ENCODE data around the gene INKA2. TPM values are rescaled to one million over a fixed set of nuclear protein-coding genes. Genes with fewer than 3 reads are reported as not detected.

The INKA2 gene
- total RNA-seq, 1 donor from 2014 or later: 5.5 TPM

- no peak for TF ChIP-seq CTCF (IDR thresholded peaks at IDR 0.05)
- H3K4me3 Mint-ChIP-seq (ENCODE audit: unreplicated experiment): no peak overlapping the region
- H3K27me3 Mint-ChIP-seq (ENCODE audit: unreplicated experiment): no peaks in the 10 kb centered on the region
- H3K9me3 Mint-ChIP-seq (ENCODE audit: unreplicated experiment): no peaks in the 10 kb centered on the region
- no peak overlapping the region for H3K27ac Mint-ChIP-seq (ENCODE audit: unreplicated experiment)
- no peaks in the 10 kb centered on the region for H3K36me3 Mint-ChIP-seq (ENCODE audit: unreplicated experiment)
- H3K4me1 Mint-ChIP-seq (ENCODE audit: unreplicated experiment): peaks cover 16% of the 10 kb centered on the region
- DNase-seq (ENCODE audit: extremely low spot score, unreplicated experiment): no peak
Measured at GRCh38 chr1:111751906-111752575, 12.8 kb upstream of the INKA2 start.

GRCh38 chr1:111750856-111751255, 11.7 kb upstream of the INKA2 start:
- TF ChIP-seq CTCF (IDR thresholded peaks at IDR 0.05): no peak
- H3K27ac Mint-ChIP-seq (ENCODE audit: unreplicated experiment): no peak overlapping the region
- H3K9me3 Mint-ChIP-seq (ENCODE audit: unreplicated experiment): no peaks in the 10 kb centered on the region
- no peak for DNase-seq (ENCODE audit: extremely low spot score, unreplicated experiment)
- H3K4me3 Mint-ChIP-seq (ENCODE audit: unreplicated experiment): no peak overlapping the region
- peaks cover 9% of the 10 kb centered on the region for H3K4me1 Mint-ChIP-seq (ENCODE audit: unreplicated experiment)
- no peaks in the 10 kb centered on the region for H3K27me3 Mint-ChIP-seq (ENCODE audit: unreplicated experiment)
- no peaks in the 10 kb centered on the region for H3K36me3 Mint-ChIP-seq (ENCODE audit: unreplicated experiment)

- Mint-ChIP-seq H3K27ac (ENCODE audit: unreplicated experiment) (no peak overlapping the region), H3K36me3 (ENCODE audit: unreplicated experiment) (no peaks in the 10 kb centered on the region), H3K4me1 (ENCODE audit: unreplicated experiment) (peaks cover 6% of the 10 kb centered on the region), H3K27me3 (ENCODE audit: unreplicated experiment) (no peaks in the 10 kb centered on the region), H3K4me3 (ENCODE audit: unreplicated experiment) (no peak overlapping the region), H3K9me3 (ENCODE audit: unreplicated experiment) (no peaks in the 10 kb centered on the region)
- DNase-seq (ENCODE audit: extremely low spot score, unreplicated experiment): no peak
- no peak for TF ChIP-seq CTCF (IDR thresholded peaks at IDR 0.05)
Measured at GRCh38 chr1:111749628-111750027, 10.4 kb upstream of the INKA2 start.

GRCh38 chr1:111747947-111748346, 8.8 kb upstream of the INKA2 start:
- no peaks in the 10 kb centered on the region for H3K27me3 Mint-ChIP-seq (ENCODE audit: unreplicated experiment)
- no peaks in the 10 kb centered on the region for H3K36me3 Mint-ChIP-seq (ENCODE audit: unreplicated experiment)
- no peak overlapping the region for H3K4me3 Mint-ChIP-seq (ENCODE audit: unreplicated experiment)
- no peak for TF ChIP-seq CTCF (IDR thresholded peaks at IDR 0.05)
- no peak overlapping the region for H3K27ac Mint-ChIP-seq (ENCODE audit: unreplicated experiment)
- DNase-seq (ENCODE audit: extremely low spot score, unreplicated experiment): no peak
- peaks cover 8% of the 10 kb centered on the region for H3K4me1 Mint-ChIP-seq (ENCODE audit: unreplicated experiment)
- no peaks in the 10 kb centered on the region for H3K9me3 Mint-ChIP-seq (ENCODE audit: unreplicated experiment)

- no peaks in the 10 kb centered on the region for H3K9me3 Mint-ChIP-seq (ENCODE audit: unreplicated experiment)
- no peaks in the 10 kb centered on the region for H3K36me3 Mint-ChIP-seq (ENCODE audit: unreplicated experiment)
- peak; percentile 83 for DNase-seq (ENCODE audit: extremely low spot score, unreplicated experiment)
- H3K27ac Mint-ChIP-seq (ENCODE audit: unreplicated experiment): no peak overlapping the region
- no peaks in the 10 kb centered on the region for H3K27me3 Mint-ChIP-seq (ENCODE audit: unreplicated experiment)
- H3K4me1 Mint-ChIP-seq (ENCODE audit: unreplicated experiment): peaks cover 11% of the 10 kb centered on the region
- no peak overlapping the region for H3K4me3 Mint-ChIP-seq (ENCODE audit: unreplicated experiment)
- peak; percentile 69 for TF ChIP-seq CTCF (IDR thresholded peaks at IDR 0.05)
Measured at GRCh38 chr1:111747282-111747734, 8.1 kb upstream of the INKA2 start.

Measured in osteocyte (in vitro differentiated cells).